ENCODE data around the gene CAST. TPM values are rescaled to one million over a fixed set of nuclear protein-coding genes. Genes with fewer than 3 reads are reported as not detected.

CAST gene
- total and polyA plus RNA-seq, 2 donors (not counting 1 experiment from before 2014, with no cell fraction given) = 41.0 to 231 TPM

DNA sequence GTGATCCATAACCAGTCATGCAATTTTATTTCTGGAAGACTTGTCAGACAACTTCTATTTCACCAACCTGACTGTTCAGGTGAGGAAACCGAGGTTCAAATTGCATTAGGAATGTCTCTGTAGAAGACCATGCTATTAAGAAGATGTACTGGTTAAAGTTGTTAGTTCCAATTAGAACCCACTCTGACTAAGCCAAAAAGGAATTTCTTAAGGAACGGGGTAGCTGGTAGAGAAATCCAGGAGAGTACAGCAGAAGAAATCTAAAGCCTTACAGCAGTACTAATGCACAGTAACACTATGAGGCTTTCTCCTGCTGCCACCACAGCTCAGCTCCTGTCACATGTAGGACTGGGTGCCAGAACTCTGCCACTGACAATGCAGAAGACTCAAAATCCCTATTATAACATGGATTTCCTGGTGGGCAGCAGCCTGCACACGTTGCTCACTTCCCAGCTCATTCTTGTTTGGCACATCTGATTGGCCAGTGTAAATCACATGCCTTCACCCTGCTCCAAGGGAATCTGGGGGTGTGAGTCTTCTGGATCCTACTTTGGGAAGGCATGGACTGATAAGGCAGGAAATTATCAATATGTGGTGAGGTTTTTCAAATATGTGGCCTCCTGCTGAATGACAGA, 37.1 kb downstream of the CAST start:
- Histone ChIP-seq H3K27ac (ENCODE audit: low read length in 2 of 2) (peak overlapping the region in 1 of 2 donors; percentile 20), H2AFZ (ENCODE audit: insufficient read depth, low read depth, low read length, poor library complexity, severe bottlenecking) (no peak overlapping the region), H3K27me3 (replicated peaks in 1 of 4; ENCODE audit: control extremely low read depth in 1 of 4, control insufficient read depth in 3 of 4, insufficient read depth in 4 of 4, low read length in 3 of 4) (no peaks in the 10 kb centered on the region), H3K4me2 (replicated peaks; ENCODE audit: low read depth, low read length, poor library complexity, severe bottlenecking) (no peak overlapping the region), H3K9ac (ENCODE audit: low read length) (no peak overlapping the region), H4K20me1 (ENCODE audit: control insufficient read depth, insufficient read depth, low read length, poor library complexity, severe bottlenecking) (peaks cover 24% of the 10 kb centered on the region), H3K9me3 (ENCODE audit: control extremely low read depth in 1 of 3, control insufficient read depth in 2 of 3, insufficient read depth in 1 of 3, low read length in 2 of 3) (no peaks in the 10 kb centered on the region), H3K4me3 (ENCODE audit: control extremely low read depth in 1 of 5, extremely low read depth in 1 of 5, insufficient read depth in 1 of 5, low read depth in 2 of 5, low read length in 4 of 5) (no peak overlapping the region), H3K4me1 (ENCODE audit: control insufficient read depth in 2 of 2, insufficient read depth in 2 of 2, low read length in 2 of 2) (peaks cover 14 to 21% of the 10 kb centered on the region in 2 donors), H3K79me2 (ENCODE audit: control insufficient read depth, insufficient read depth, low read length) (peaks cover 23% of the 10 kb centered on the region), H3K36me3 (replicated peaks in 1 of 2; ENCODE audit: control extremely low read depth in 1 of 2, control insufficient read depth in 1 of 2, extremely low read depth in 1 of 2, insufficient read depth in 2 of 2, low read length in 1 of 2) (peaks cover 1 to 15% of the 10 kb centered on the region in 2 experiments)
- TF ChIP-seq EZH2 (IDR thresholded peaks at IDR 0.05; ENCODE audit: borderline replicate concordance, insufficient read depth, low read depth, low read length, poor library complexity, severe bottlenecking) = no peak
- TF ChIP-seq, protein P1, sequence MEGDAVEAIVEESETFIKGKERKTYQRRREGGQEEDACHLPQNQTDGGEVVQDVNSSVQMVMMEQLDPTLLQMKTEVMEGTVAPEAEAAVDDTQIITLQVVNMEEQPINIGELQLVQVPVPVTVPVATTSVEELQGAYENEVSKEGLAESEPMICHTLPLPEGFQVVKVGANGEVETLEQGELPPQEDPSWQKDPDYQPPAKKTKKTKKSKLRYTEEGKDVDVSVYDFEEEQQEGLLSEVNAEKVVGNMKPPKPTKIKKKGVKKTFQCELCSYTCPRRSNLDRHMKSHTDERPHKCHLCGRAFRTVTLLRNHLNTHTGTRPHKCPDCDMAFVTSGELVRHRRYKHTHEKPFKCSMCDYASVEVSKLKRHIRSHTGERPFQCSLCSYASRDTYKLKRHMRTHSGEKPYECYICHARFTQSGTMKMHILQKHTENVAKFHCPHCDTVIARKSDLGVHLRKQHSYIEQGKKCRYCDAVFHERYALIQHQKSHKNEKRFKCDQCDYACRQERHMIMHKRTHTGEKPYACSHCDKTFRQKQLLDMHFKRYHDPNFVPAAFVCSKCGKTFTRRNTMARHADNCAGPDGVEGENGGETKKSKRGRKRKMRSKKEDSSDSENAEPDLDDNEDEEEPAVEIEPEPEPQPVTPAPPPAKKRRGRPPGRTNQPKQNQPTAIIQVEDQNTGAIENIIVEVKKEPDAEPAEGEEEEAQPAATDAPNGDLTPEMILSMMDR (IDR thresholded peaks at IDR 0.05) = no peak
- CTCF ChIA-PET = no interaction called here
- POLR2A ChIA-PET = no interaction called here
- no peak for ATAC-seq (ENCODE audit: low read depth)
- Mint-ChIP-seq H3K27me3 (no peaks in the 10 kb centered on the region), H3K4me3 (no peak overlapping the region), H3K27ac (no peak overlapping the region), H3K4me1 (peaks cover 30% of the 10 kb centered on the region), H3K9me3 (ENCODE audit: insufficient read depth) (no peaks in the 10 kb centered on the region)
- intact Hi-C loops (cut with micrococcal nuclease) = no loop called here
- DNase-seq = no peak
- WGBS (ENCODE audit: insufficient coverage) = 40% methylated on average over 1 of the region's 3 CpGs
